ENCODE data around the gene SDR42E1.

- TF ChIP-seq CTCF (CRISPR knock-in tag; IDR thresholded peaks at IDR 0.05) (no peak), SP1 (IDR thresholded peaks at IDR 0.05) (no peak), SP1 (CRISPR knock-in tag; IDR thresholded peaks at IDR 0.05) (no peak), ZNF17 (CRISPR knock-in tag; IDR thresholded peaks at IDR 0.05) (no peak), MED1 (CRISPR knock-in tag; IDR thresholded peaks at IDR 0.05) (no peak), ZXDC (CRISPR knock-in tag; IDR thresholded peaks at IDR 0.05) (no peak), ZBTB14 (CRISPR knock-in tag; IDR thresholded peaks at IDR 0.05) (no peak), TRIM24 (CRISPR knock-in tag; IDR thresholded peaks at IDR 0.05) (no peak), NCOR1 (IDR thresholded peaks at IDR 0.05; ENCODE audit: borderline replicate concordance, low read length) (no peak), RAD51 (IDR thresholded peaks at IDR 0.05; ENCODE audit: borderline replicate concordance) (no peak), TAF1 (CRISPR knock-in tag; IDR thresholded peaks at IDR 0.05) (no peak), TBP (CRISPR knock-in tag; IDR thresholded peaks at IDR 0.05) (no peak), NKX3-1 (CRISPR knock-in tag; IDR thresholded peaks at IDR 0.05) (no peak)
Measured at GRCh38 chr16:82023206-82023605, 11.9 kb upstream of the SDR42E1 start.
